Measurements from ENCODE around the gene PUM2.
"Not testable (repeated sequence)": the region's sequence is repeated elsewhere in the genome, so short reads cannot be mapped to it uniquely, and the experiment has no call there.

The PUM2 gene

DNA sequence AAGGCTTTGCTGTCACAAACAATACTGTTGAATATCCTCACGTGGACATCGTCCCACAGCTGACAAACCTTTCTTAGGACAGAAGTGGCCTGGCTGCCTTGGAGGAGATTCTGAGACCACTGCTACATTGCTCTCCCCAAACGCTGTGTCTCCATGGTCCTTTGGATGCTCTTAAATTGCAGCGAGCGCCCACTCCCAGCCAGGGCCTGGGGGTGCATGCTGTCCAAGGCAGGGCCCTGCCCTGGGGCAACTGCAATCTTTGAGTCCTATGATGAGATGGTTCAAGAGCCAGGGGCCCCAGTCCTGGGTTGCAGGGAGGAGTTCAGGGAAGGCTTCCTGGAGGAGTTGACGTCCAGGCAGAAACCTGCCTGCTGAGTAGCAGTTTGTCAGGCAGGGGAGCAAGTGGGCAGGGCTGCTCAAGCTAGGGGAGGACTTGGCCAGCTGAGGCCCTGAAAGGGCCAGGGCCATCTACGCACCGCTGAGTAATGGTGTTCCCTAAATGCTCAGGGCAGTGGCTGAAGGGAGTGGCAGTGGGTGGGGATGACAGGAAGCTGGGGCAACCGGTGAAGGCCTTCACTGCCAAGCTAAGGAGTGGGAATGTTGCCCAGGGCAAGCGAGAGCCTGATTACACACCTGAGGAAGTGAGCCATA is 114.9 kb downstream of the PUM2 start:
- FAIRE-seq = peak; percentile 86
- DNase-seq (ENCODE audit: insufficient read length, low spot score) = peak; percentile 65

DNA sequence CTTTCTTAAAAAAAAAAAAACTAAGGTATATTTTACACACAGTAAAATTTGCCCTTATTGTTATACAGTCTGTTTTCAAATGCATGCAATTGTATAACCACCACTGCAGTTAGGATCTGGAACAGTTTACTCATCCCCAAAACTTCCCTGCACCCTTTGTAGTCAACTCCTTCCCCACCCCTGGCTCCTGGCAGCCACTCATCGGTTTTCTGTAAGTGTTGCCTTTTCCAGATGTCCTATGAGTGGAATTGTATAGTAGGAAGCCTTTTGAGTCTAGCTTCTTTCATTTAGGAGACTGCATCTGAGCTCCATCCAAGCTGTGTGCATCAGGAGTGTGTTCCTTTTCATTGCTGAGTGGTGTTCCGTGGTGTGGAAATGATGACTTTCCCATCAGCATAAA is 116.0 kb downstream of the PUM2 start:
- not testable (repeated sequence) for DNase-seq (ENCODE audit: insufficient read length, low spot score)

More for the DNA sequence above, 114.9 kb downstream of the PUM2 start:
- TF ChIP-seq POLR2A (IDR thresholded peaks at IDR 0.05; ENCODE audit: low read depth, low read length) = no peak

DNA sequence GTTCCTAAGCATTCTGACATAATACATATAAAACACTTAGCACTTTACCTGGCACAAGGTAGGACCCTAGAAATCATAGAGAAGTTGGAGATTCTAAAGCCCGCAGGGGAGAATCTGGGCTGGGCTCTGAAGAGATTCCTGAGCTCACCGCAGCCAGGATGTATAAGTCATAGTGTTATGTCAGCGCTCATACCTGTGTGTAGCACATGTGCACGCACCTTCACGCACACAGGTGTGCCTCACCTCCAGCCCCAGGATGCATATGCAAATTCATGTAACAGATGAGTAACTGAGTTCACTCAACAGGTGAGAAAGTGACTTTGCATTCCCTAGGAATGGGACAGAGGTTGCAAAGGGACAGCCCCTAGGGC is 117.8 kb downstream of the PUM2 start:
- DNase-seq (ENCODE audit: insufficient read length, low spot score) = no peak
- TF ChIP-seq POLR2A (IDR thresholded peaks at IDR 0.05; ENCODE audit: low read depth, low read length) = no peak
- FAIRE-seq = no peak

More for the DNA sequence above, 116.0 kb downstream of the PUM2 start:
- FAIRE-seq = not testable (repeated sequence)

DNA sequence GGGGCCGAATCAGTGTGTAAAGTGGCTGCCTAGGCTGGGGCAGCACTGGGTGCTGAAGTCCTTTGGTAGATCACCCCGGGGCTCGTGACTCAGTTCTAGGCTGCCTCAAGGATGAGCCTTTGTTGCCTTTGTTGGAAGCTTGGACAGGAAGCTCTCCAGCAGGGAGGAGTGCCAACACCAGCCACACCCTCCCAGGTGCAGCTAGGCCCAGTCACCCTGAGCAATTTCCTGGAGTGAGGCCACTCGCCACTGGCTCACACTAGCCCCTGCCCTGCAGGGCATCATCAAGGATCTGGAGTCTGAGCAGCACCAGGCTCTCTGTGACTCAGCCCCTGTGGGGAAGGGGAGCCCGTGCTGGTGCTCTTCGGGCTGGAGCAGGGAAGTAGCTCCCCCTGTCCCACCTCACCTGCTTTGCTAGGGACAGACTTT is 119.0 kb downstream of the PUM2 start:
- FAIRE-seq = peak; percentile 96

DNA sequence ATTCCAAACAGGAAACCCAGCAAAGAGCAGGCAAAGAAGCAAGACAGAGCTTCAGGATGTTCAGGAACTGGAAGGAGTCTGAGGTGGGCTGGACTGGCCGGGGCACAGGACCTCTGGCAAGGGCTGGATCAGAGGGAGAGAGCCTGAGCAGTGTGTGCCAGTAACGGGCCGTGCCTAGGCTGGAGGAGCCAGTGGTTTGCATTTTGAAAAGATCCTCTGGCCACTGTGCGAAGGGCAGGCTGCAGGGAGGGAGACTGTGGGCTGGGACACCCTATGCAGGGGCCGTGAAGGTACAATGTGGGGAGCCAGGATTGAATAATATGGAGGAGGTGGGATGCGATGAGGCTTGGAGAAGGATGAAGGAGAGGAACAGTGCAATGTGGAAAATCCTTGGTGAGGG is 119.5 kb downstream of the PUM2 start:
- FAIRE-seq (no peak), DNase-seq (ENCODE audit: insufficient read length, low spot score) (no peak)
- TF ChIP-seq POLR2A (IDR thresholded peaks at IDR 0.05; ENCODE audit: low read depth, low read length) = no peak

More for the DNA sequence above, 119.0 kb downstream of the PUM2 start:
- DNase-seq (ENCODE audit: insufficient read length, low spot score) = peak; percentile 94
- TF ChIP-seq POLR2A (IDR thresholded peaks at IDR 0.05; ENCODE audit: low read depth, low read length) = no peak

DNA sequence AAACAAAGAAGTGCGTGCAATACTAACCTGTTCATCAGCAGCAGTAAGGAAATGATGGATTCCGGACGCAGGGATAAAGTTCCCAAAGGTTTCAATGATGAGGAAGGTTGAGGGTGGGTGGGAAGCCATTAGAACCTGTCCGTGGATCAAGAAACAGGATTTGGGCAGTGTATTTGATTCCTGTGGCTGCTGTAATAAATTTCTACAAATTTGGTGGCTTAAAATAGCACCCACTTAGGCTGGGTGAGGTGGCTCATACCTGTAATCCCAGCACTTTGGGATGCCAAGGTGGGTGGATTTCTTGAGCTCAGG is 120.6 kb downstream of the PUM2 start:
- no peak for FAIRE-seq

DNA sequence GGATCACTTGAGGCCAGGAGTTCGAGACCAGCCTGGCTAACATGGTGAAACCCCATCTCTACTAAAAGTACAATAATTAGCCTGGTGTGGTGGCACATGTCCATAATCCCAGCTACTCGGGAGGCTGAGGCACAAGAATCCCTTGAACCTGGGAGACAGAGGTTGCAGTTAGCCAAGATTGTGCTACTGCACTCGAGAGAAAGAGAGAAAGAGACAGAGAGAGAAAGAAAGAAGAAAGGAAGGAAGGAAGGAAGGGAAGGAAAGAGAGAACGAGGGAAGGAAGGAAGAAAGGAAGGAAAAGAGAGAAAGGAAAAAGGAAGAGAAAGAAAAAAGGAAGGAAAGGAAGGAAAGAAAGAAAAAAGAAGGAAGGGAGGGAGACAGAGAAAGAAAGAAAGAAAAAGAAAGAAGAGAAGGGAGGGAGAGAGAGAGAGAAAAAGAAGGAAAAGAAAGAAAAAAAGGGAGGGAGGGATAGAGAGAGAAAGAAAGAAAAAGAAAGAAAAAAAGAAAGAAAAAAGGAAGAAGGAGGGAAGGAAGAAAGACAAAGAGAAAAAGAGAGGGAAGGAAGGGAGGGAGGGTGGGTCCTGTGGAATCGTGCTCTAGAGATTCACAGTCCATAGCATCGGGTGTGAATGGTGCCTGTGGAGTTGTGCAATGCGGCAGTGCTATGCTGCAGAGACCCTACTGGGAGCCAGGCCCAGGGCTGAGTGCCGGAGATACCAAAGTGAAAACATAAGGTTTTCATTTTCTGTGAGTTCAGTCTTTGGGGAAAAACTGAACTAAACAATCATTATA is 121.1 kb downstream of the PUM2 start:
- TF ChIP-seq POLR2A (IDR thresholded peaks at IDR 0.05; ENCODE audit: low read depth, low read length) = no peak
- no peak for FAIRE-seq
- DNase-seq (ENCODE audit: insufficient read length, low spot score) = no peak

More for the DNA sequence above, 120.6 kb downstream of the PUM2 start:
- TF ChIP-seq POLR2A (IDR thresholded peaks at IDR 0.05; ENCODE audit: low read depth, low read length) = no peak
- DNase-seq (ENCODE audit: insufficient read length, low spot score) = no peak

DNA sequence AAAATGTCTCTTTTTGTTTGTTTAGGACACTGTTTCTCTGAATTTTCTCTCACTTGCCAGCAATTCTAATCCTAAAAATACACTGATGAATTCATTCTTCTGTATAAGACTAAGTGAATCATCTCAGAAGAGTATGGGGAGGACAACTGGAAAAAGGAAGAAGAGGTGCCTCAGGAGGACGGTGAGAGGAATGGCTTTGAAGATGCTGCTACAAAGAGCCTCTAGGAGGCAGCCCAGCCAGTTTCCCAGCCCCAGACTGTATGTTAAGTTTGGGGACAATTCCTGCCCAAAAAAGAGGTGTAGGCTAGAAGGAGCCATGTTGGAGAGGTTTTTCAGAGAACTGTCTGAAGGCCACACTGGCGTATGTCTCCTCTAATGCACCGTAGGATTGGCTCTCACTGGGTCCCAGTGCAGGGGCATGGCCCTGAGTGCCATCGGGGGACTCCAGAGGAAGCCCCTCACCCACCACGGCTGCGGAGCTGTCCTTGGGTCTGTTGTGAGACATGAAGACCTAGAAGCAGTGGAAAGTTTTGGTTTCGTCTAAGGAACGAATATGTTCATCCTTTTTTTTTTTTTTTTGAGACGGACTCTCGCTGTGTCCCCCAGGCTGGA is 122.6 kb downstream of the PUM2 start:
- no peak for TF ChIP-seq POLR2A (IDR thresholded peaks at IDR 0.05; ENCODE audit: low read depth, low read length)
- DNase-seq (ENCODE audit: insufficient read length, low spot score) (no peak), FAIRE-seq (no peak)

DNA sequence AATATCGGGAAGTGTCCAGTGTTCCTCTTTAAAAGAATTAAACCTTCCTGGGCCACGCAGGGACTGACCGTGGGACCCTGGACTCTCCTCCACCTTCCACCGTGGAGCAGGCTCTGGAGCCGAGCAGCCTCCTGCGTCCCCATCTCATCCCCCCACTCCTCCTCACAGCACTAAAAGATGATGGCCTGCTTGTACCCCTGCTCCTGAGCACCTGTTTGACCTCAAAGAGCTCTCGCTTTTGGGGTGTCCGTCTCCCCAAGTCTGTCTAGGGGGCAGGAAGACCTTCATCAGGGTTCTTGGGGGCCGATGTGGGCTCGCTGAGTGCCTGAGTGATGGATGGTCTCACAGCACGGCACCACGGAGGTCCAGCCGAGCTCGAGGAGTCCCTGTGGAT is 124.5 kb downstream of the PUM2 start:
- FAIRE-seq (no peak), DNase-seq (ENCODE audit: insufficient read length, low spot score) (no peak)
- TF ChIP-seq POLR2A (IDR thresholded peaks at IDR 0.05; ENCODE audit: low read depth, low read length) = no peak

DNA sequence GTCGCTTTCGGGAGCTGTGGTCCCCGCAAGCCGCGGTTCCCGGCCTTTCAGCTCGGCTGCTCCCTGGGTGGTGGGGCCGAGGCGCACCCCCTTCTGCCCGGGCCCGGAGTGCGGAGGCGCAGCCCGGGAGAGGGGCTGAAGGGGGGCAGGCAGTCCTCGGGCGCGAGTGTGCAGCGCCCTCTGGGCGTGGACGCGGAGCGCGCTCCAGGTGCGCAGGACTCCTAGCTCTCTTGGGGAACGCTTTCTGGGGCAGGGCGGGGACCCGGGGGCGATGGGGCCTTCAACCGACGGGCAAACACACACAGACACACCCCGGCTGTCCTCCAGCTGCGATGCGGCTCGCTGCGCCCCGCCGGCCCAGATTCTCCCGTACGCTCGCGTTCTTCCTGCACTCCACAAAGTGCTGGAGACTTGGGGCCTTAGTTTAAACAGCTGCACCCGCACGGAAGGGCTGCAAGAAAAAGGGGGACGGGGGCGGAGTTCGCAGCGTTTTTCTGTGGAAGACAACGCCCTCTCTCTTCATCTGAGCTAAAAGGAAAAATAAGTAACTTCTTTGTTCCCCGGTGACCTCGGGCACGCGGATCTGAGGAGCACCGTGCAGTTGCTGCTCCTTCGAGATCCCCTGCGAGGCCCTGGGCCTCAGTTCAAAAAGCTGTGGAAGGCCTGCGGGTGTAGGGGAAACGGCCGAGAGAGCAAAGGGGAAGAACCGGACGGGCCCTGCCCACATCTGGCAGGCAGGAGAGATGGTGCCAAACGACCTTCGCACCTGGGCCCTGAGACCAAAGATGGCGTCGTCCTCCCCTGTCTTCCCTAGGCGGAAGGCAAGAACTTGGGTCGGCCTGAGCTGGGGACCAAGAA is 125.1 kb downstream of the PUM2 start:
- FAIRE-seq (no peak), DNase-seq (ENCODE audit: insufficient read length, low spot score) (peak; percentile 68)
- no peak for TF ChIP-seq POLR2A (IDR thresholded peaks at IDR 0.05; ENCODE audit: low read depth, low read length)

DNA sequence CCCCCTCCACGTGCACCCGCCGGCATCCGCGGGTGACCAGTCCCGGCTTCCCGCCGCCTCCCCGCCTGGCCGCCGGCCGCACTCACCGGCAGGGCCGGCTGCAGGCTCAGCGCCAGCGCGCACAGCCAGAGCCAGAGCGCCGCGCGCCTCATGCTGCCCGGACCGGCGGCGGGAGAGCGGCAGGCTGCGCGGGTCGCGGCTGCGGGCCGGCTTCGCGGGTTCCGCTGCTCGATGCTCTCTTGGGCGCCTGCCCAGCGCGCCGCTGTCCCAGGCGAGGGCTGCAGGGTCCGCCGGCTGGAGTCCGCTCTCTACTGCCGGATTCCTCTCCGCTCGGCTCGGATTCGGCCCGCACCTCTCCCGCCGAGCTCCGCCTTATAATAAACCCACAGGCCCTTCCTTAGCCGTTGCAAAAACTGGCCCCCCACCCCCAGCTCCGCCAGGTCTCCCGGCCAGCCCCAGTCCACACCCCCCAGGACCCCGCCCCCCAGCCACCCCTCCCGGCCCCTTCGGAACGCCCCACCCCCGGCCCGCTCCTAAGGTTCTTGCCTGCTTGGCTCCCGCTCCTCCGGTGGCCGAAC is 125.8 kb downstream of the PUM2 start, which contains the start of gene SDC1:
Gene SDC1 (minus strand): TSS at position 415 of the 578 bp plus-strand sequence. CDS start 263 bp downstream, at position 152.
- peak; percentile 89 for DNase-seq (ENCODE audit: insufficient read length, low spot score)
- TF ChIP-seq POLR2A (IDR thresholded peaks at IDR 0.05; ENCODE audit: low read depth, low read length) = 0 out of 2 replicates have a peak, but pooled peaks have one; percentile 2

DNA sequence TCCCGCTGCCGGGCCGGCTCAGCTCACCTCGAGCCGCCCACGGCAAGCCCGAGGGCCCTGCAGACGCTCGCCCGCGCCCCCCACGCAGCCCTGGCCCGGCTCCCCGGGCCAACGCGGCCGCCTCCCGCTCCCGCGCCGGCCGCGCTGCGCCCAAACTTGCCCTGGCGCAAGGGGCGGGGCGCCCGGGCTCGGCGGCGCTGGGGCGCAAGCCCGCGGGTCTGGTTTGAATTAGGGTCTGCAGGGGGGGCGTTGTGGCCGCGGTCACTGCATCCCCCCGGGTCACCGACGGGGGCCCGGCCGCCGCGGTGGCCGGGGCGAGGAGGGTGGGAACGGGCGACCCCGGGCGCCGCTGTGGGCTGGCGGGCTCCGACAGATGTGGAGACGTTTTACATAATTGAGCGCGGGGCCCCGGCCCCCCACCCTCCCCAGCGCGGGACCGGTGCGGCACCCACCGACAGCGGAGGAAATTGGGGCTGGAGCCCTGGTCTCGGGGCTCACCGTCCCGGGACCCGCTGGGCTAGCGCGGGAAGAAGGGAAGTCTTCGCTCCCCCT is 126.4 kb downstream of the PUM2 start:
- DNase-seq (ENCODE audit: insufficient read length, low spot score) (no peak), FAIRE-seq (no peak)
- TF ChIP-seq POLR2A (IDR thresholded peaks at IDR 0.05; ENCODE audit: low read depth, low read length) = peak; percentile 30; the same call in 1 of the 2 replicates

More for the DNA sequence above, 125.8 kb downstream of the PUM2 start, which contains the start of gene SDC1:
- no peak for FAIRE-seq

Measured in H54 (cell line).